HFF-Myc (cell line): ENCODE results near the gene ETV6.

Source experiments
- DNase-seq: peaks from one replicate; pipeline ENCODE4 v3.0.0-alpha.2; 2011; ENCODE audit warnings: low read depth; ENCODE audit errors: extremely low read depth
- H3K4me3 ChIP-seq: replicated peaks from 2 replicates; pipeline ENCODE4 v1.5.1; 2011; ENCODE audit warnings: low read depth, mild to moderate bottlenecking, control low read depth, low read length
- CTCF ChIP-seq: IDR thresholded peaks from 2 replicates; pipeline ENCODE4 v1.5.1; 2012; ENCODE audit warnings: mild to moderate bottlenecking, low read depth, low read length, control low read depth; ENCODE audit errors: missing control alignments

ETV6 gene

GRCh38 chr12:11710906-11711305, 61.4 kb downstream of the ETV6 start:
- H3K4me3 ChIP-seq: no peak overlapping the region
- DNase-seq: no peak
- TF ChIP-seq CTCF: no peak

GRCh38 chr12:11711651-11712327, 62.3 kb downstream of the ETV6 start:
- no peak overlapping the region for H3K4me3 ChIP-seq
- DNase-seq: no peak
- TF ChIP-seq CTCF: no peak

GRCh38 chr12:11712491-11712890, 63.0 kb downstream of the ETV6 start:
- TF ChIP-seq CTCF: no peak
- no peak for DNase-seq
- no peak overlapping the region for H3K4me3 ChIP-seq

- no peak for DNase-seq
- no peak overlapping the region for H3K4me3 ChIP-seq
- TF ChIP-seq CTCF: no peak
These were observed 63.7 kb downstream of the ETV6 start for GRCh38 chr12:11713202-11713601.

- no peak overlapping the region for H3K4me3 ChIP-seq
- no peak for TF ChIP-seq CTCF
- DNase-seq: no peak
These were observed 65.2 kb downstream of the ETV6 start for GRCh38 chr12:11714626-11715025.

- no peak for DNase-seq
- H3K4me3 ChIP-seq: no peak overlapping the region
- no peak for TF ChIP-seq CTCF
These were observed 66.1 kb downstream of the ETV6 start for GRCh38 chr12:11715621-11716020.
